Cardiac fibroblast (primary cell): Measurements from ENCODE around the gene BANP.

Experiments used
- DNase-seq, 2 donors: peaks; one replicate each; pipeline versions ENCODE4 v3.0.0 to v3.0.0-alpha.2; 2010; ENCODE audit warnings: low read depth in 2 of 2
- H3K4me3 ChIP-seq, 2 donors: replicated peaks in 1 of 2; 1 replicate in 1 of 2; 2 replicates in 1 of 2; pipeline ENCODE4 v1.5.1; 2011; ENCODE audit warnings: low read depth in 2 of 2, low read length in 2 of 2, mild to moderate bottlenecking in 2 of 2, moderate library complexity in 1 of 2
- TF ChIP-seq, protein P1 (sequence below): IDR thresholded peaks from one replicate; pipeline ENCODE4 v1.5.1; 2011; ENCODE audit warnings: low read depth, mild to moderate bottlenecking, low read length, inconsistent platforms

Gene BANP

DNA sequence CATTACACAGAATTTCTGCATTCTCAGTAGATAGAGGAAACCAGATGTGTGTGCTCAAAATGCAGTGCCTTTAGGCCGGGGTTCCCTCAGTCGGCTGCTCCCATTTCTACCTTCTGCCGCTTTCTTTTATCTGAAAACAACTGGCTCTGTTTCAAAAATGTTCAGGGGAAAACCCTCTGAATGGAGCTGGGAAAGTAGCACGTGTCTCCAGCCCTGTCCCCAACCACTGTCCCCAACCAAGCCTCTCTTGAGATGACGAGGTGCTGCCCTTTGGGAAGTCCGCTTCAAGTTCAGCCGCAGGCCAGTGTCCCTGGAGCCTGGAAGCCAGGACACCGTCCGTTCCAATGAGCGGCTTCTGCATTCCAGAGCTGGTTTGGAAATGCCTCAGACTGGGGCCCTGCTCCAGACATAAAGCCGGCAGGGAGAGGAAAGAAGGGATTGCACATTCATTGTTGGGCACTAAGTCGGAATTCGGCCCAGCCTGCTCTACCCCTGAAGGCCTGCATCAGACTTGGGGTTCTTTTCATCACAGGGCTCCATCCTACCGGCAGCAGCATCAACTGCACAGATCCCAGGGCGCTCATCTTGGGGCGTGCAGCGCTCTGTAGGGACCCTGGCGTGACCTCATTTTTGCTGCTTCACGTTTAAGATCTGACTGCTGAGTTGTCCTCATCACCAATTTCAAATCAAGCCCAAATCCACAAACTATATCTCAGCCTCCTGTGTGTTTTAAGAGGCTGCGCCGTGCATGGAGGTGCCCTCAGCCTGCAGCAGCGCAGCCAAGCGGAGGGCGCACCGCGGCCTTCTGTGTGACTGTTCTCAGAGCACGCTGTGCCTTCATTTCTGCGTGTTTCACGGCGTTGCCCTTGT is 111.3 kb downstream of the BANP start:
- TF ChIP-seq, protein P1, sequence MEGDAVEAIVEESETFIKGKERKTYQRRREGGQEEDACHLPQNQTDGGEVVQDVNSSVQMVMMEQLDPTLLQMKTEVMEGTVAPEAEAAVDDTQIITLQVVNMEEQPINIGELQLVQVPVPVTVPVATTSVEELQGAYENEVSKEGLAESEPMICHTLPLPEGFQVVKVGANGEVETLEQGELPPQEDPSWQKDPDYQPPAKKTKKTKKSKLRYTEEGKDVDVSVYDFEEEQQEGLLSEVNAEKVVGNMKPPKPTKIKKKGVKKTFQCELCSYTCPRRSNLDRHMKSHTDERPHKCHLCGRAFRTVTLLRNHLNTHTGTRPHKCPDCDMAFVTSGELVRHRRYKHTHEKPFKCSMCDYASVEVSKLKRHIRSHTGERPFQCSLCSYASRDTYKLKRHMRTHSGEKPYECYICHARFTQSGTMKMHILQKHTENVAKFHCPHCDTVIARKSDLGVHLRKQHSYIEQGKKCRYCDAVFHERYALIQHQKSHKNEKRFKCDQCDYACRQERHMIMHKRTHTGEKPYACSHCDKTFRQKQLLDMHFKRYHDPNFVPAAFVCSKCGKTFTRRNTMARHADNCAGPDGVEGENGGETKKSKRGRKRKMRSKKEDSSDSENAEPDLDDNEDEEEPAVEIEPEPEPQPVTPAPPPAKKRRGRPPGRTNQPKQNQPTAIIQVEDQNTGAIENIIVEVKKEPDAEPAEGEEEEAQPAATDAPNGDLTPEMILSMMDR, result no peak
- no peak overlapping the region for H3K4me3 ChIP-seq
- DNase-seq, result peak; percentile 84

DNA sequence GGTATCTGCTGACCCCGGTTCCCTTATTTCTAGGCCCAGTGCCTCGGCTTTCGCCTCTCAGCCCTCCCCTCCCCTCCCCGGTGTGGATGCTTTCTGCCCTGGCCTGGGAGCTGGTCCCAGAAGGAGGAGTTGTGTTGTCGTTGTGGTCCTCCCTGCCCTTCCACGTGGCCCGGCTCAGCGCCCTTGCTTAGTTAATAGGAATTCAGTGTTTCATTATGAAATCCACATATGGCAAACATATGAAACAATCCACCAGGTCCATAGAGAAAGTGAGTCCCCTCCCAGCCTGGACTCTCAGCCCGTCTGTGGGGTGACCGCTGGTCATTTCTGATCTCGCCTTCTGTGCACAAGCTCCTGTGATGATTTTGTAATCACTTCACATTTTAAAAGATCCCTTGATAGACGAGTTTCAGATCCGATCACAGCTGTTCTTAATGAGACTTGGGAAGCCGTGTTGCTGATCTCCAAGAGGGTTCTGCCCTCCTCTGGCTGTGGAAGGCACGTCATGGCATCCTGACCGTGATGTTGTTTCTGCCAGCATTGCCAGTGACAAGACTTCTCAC is 112.1 kb downstream of the BANP start:
- TF ChIP-seq, protein P1, result peak; percentile 24
- DNase-seq, result peak; percentile 60 to 80
- H3K4me3 ChIP-seq, result no peak overlapping the region

DNA sequence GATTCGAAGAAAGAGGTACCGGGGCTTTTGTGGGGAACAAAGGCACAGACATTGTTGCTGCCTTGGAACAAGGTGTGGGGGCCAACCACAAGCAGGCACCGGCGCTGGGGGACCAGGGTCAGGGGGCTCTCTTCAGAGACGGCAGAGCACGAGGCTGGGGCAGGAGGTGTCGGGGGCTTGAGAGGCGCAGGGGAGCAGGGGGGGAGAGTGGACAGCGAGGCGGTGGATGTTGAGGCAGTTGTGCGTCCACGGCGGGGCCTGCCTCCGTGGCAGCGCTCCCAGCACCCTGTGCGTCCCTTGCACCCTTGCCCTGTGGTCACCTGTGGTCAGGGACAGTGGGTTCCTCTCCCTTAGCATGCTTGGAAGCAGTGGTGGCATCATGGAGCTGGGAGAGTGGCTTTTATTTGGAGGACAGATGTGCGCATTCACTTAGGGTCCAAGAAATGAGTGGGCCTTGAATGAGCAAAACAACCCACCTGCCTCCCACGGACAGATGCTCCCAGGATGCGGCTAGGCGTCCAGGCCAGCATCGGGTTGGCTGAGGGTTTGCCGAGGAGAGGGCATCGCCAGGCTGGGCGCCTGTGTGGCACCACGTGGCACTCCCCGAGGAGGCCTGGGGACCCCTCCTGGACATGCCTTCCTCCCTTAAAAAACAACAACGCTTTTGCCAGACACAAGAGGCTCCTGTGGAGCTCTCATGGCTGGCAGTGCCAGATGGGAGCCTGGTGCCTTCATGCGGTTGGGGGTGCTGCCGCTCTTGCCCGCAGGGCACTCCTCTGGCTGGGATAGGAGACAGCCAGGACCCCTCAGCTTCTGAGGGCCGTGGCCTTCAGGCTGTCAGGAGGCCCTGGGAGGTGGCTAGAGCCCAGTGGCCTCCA is 113.0 kb downstream of the BANP start:
- TF ChIP-seq, protein P1, result no peak
- no peak for DNase-seq
- H3K4me3 ChIP-seq, result no peak overlapping the region

DNA sequence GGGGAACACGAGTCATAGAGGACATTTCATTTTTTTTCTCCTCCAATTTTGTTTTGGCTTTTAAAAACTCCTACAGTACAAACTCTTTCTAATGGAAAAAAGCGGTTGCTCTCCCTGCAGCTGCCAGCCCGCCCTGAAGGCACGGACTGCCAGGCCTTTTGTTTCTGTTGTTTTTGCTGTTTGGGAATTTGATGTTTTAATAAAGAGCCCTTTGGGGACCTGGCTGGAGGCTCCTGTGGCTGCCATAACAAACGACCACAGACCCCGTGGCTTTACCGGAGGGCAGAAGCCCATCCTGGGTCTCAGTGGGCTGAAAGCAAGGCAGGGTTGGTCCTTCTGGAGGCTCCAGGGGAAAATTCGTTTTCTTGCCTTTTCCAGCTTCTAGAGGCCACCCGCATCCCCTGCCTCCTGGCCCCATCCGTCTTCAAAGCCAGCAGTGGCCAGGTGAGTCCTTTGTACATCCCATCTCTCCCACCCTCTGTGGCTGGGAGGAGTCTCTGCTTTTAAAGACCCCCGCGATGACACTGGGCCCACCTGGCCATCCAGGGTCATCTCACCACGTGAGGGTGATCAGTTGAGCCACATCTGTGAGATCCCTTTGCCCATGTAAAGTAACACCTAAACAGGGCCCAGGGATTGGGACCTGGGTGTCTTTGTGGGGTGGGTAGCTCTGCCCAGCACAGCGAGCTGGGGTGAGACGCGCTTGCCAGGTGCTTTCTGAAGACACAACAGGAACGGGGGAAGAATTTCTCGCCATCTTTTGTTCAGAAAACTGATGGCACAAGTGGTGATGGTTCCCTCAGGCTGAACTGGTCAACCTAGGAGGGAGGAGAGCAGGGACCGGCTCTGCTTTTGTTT is 113.9 kb downstream of the BANP start:
- no peak overlapping the region for H3K4me3 ChIP-seq
- TF ChIP-seq, protein P1, result no peak
- DNase-seq, result no peak

DNA sequence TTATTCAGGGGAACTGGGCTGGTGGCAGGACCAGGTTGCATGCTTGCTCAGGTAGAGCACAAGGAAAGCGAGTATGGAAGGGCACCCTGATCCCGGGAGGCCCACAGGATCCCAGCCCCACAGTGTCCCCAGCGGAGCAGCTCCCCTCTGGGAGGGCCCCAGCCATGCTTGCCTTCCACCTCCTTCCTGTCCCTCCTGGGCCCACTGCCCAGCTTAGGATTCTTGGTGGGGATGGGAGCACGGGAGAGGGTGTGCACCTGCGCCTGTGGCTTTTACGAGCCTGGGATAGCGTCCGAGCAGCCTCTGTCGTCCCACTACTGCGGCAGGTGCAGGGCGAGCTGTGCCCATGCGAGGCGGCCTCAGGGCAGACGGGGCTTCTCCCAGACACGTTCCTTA is 114.5 kb downstream of the BANP start:
- TF ChIP-seq, protein P1, result no peak
- no peak overlapping the region for H3K4me3 ChIP-seq
- no peak for DNase-seq

DNA sequence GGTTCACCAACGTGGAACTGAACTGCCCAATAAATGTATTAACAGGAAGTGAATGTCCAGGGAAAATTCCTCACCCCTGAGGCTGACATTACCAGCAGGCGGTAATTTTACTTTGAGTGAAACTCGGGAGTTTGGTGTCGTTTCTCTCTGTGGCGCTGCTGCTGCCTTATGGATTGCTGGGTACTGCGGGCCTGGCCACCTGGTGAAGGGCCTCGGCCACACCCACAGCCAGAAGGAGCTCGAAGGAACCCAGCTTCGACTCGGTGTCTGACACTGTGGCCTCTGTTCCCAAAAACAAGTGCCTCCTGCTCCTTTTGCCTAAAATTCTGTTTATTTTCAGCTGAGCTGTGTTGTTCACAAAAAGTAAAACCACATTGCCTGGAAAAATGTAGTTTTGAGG is 115.0 kb downstream of the BANP start:
- no peak for DNase-seq
- TF ChIP-seq, protein P1, result no peak
- H3K4me3 ChIP-seq, result no peak overlapping the region
